Neural cell (in vitro differentiated cells): ENCODE results near the gene TMEM187. TPM values are rescaled to one million over a fixed set of nuclear protein-coding genes. Genes with fewer than 3 reads are reported as not detected.

Experiments
- H2AFZ ChIP-seq: fragments of 200-600, 300-800 bp; sonication (generic), shearing (Covaris generic); 2 replicates; pipeline ENCODE4 v1.6.0; 2014; ENCODE audit warnings: low read depth, mild to moderate bottlenecking, antibody characterized with exemption, low read length, moderate library complexity
- H3F3A ChIP-seq: fragments of 200-600 bp; shearing (Covaris generic); 2 replicates; pipeline ENCODE4 v1.6.1; 2016; ENCODE audit warnings: mild to moderate bottlenecking, moderate library complexity, mixed read lengths, antibody characterized with exemption, low read length; ENCODE audit not compliant: insufficient read depth, poor library complexity, severe bottlenecking
- H3K27ac ChIP-seq: fragments of 200-600, 300-800 bp; sonication (generic), shearing (Covaris generic); 2 replicates; pipeline ENCODE4 v1.5.1; 2014; ENCODE audit warnings: mild to moderate bottlenecking, low read length, moderate library complexity
- H3K27me3 ChIP-seq: fragments of 300-800, 200-600 bp; sonication (generic), shearing (Covaris generic); 2 replicates; pipeline ENCODE4 v1.6.0; 2014; ENCODE audit warnings: mild to moderate bottlenecking, low read depth, low read length, moderate library complexity; ENCODE audit not compliant: insufficient read depth
- H3K36me3 ChIP-seq: fragments of 300-800, 200-600 bp; sonication (generic), shearing (Covaris generic); 2 replicates; pipeline ENCODE4 v1.5.1; 2014; ENCODE audit warnings: mild to moderate bottlenecking, antibody characterized with exemption, low read length, moderate library complexity; ENCODE audit not compliant: insufficient read depth
- H3K4me2 ChIP-seq: fragments of 300-800, 200-600 bp; sonication (generic), shearing (Covaris generic); 2 replicates; pipeline ENCODE4 v1.6.0; 2014; ENCODE audit warnings: mild to moderate bottlenecking, low read length
- H3K4me3 ChIP-seq: fragments of 300-800, 200-600 bp; sonication (generic), shearing (Covaris generic); 2 replicates; pipeline ENCODE4 v1.5.1; 2014; ENCODE audit warnings: mild to moderate bottlenecking, low read length, moderate library complexity
- H3K79me2 ChIP-seq: fragments of 200-600 bp; shearing (Covaris generic); replicated peaks from 2 replicates; pipeline ENCODE4 v1.6.0; 2014; ENCODE audit warnings: mild to moderate bottlenecking, low read length, moderate library complexity; ENCODE audit not compliant: insufficient read depth
- H3K9ac ChIP-seq: fragments of 300-800, 200-600 bp; sonication (generic), shearing (Covaris generic); 2 replicates; pipeline ENCODE4 v1.6.1; 2016; ENCODE audit warnings: mild to moderate bottlenecking, low read length, mixed read lengths
- H3K9me2 ChIP-seq: fragments of 200-600 bp; shearing (Covaris generic); 2 replicates; pipeline ENCODE4 v1.6.1; 2016; ENCODE audit warnings: mild to moderate bottlenecking, low read length, mixed read lengths; ENCODE audit not compliant: insufficient read depth
- H3K9me3 ChIP-seq: fragments of 200-600, 300-800 bp; sonication (generic), shearing (Covaris generic); 2 replicates; pipeline ENCODE4 v1.6.1; 2016; ENCODE audit warnings: mild to moderate bottlenecking, mixed run types, low read length, moderate library complexity, mixed read lengths
- H4K20me1 ChIP-seq: fragments of 200-600 bp; shearing (Covaris generic); 2 replicates; pipeline ENCODE4 v1.6.1; 2016; ENCODE audit warnings: mild to moderate bottlenecking, mixed run types; ENCODE audit not compliant: insufficient read depth
- CTCF ChIP-seq: fragments of 450-650 bp; IDR thresholded peaks from 2 replicates; pipeline ENCODE4 v1.5.1; 2014; ENCODE audit warnings: antibody characterized with exemption, mild to moderate bottlenecking, moderate library complexity; ENCODE audit not compliant: poor library complexity, severe bottlenecking
- EP300 ChIP-seq: fragments of 450-650 bp; conservative IDR thresholded peaks from 2 replicates; pipeline ENCODE4 v1.6.1; 2014; ENCODE audit warnings: antibody characterized with exemption, mild to moderate bottlenecking, moderate library complexity; ENCODE audit not compliant: poor library complexity, severe bottlenecking
- EZH2 ChIP-seq: fragments of 200-600, 300-800 bp; shearing (Covaris generic), sonication (generic); IDR thresholded peaks from 2 replicates; pipeline ENCODE4 v1.6.1; 2014; ENCODE audit warnings: antibody characterized with exemption, low read length, borderline replicate concordance, mild to moderate bottlenecking; ENCODE audit not compliant: insufficient read depth, poor library complexity, severe bottlenecking
- MXI1 ChIP-seq: fragments of 450-650 bp; conservative IDR thresholded peaks from 2 replicates; pipeline ENCODE4 v1.6.1; 2014; ENCODE audit warnings: antibody characterized with exemption, mild to moderate bottlenecking; ENCODE audit not compliant: poor library complexity, severe bottlenecking
- POLR2AphosphoS5 ChIP-seq: IDR thresholded peaks from 2 replicates; pipeline ENCODE4 v1.6.1; 2012
- RAD21 ChIP-seq: fragments of 450-650 bp; conservative IDR thresholded peaks from 2 replicates; pipeline ENCODE4 v1.6.1; 2014; ENCODE audit warnings: antibody characterized with exemption, mild to moderate bottlenecking, moderate library complexity
- REST ChIP-seq: IDR thresholded peaks from 2 replicates; pipeline ENCODE4 v1.6.1; 2012; ENCODE audit warnings: borderline replicate concordance
- SMC3 ChIP-seq: fragments of 450-650 bp; conservative IDR thresholded peaks from 2 replicates; pipeline ENCODE4 v1.6.1; 2014; ENCODE audit warnings: antibody characterized with exemption, mild to moderate bottlenecking, moderate library complexity; ENCODE audit not compliant: poor library complexity
- TAF1 ChIP-seq: IDR thresholded peaks from 2 replicates; pipeline ENCODE4 v1.6.1; 2012; ENCODE audit warnings: low read depth
- polyA plus RNA-seq: library from polyadenylated mRNA; depleted of rRNA; stranded (reverse); fragments of >200 nt; gene quantifications from 2 replicates; pipeline ENCODE4 v1.2.3, GENCODE V29; 2014

Gene TMEM187
- polyA plus RNA-seq, 1 donor from 2014 or later, result 5.2 TPM

GRCh38 chrX:153929576-153929975 lies 43.0 kb upstream of the TMEM187 start:
- H4K20me1 ChIP-seq, result no peaks in the 10 kb centered on the region
- TF ChIP-seq SMC3 (no peak), MXI1 (no peak), REST (no peak), RAD21 (no peak), CTCF (no peak), EZH2 (no peak), TAF1 (no peak), EP300 (no peak)
- no peaks in the 10 kb centered on the region for H3F3A ChIP-seq
- peak overlapping the region; percentile 49 for H3K4me3 ChIP-seq
- H2AFZ ChIP-seq, result no peak overlapping the region
- H3K9me2 ChIP-seq, result no peaks in the 10 kb centered on the region
- no peak overlapping the region for H3K9ac ChIP-seq
- H3K9me3 ChIP-seq, result no peaks in the 10 kb centered on the region
- no peaks in the 10 kb centered on the region for H3K27me3 ChIP-seq
- no peaks in the 10 kb centered on the region for H3K79me2 ChIP-seq
- H3K27ac ChIP-seq, result peak overlapping the region; percentile 64
- H3K4me2 ChIP-seq, result no peak overlapping the region
- no peaks in the 10 kb centered on the region for H3K36me3 ChIP-seq

- no peak for TF ChIP-seq REST
- TF ChIP-seq CTCF, result no peak
- TF ChIP-seq EZH2, result no peak
- TF ChIP-seq MXI1, result no peak
- no peak for TF ChIP-seq SMC3
- TF ChIP-seq TAF1, result no peak
- no peak for TF ChIP-seq POLR2AphosphoS5
- Histone ChIP-seq H3K9me2 (no peaks in the 10 kb centered on the region), H3K4me2 (no peak overlapping the region), H3K4me3 (no peak overlapping the region), H3K27ac (no peak overlapping the region), H4K20me1 (no peaks in the 10 kb centered on the region), H3K9ac (no peak overlapping the region), H3K36me3 (no peaks in the 10 kb centered on the region), H3K9me3 (no peaks in the 10 kb centered on the region), H2AFZ (no peak overlapping the region), H3K27me3 (no peaks in the 10 kb centered on the region), H3F3A (no peaks in the 10 kb centered on the region), H3K79me2 (no peaks in the 10 kb centered on the region)
Measured at GRCh38 chrX:153930011-153930910, 42.3 kb upstream of the TMEM187 start.
